SKM-1 treated with dmso at 0.1 percent for 144 hours (cell line): ENCODE results near the gene TAGLN.
"Not testable (repeated sequence)": the region's sequence is repeated elsewhere in the genome, so short reads cannot be mapped to it uniquely, and the experiment has no call there.

Experiments used
- DNase-seq: peaks from one replicate; lab custom pipeline; 2025; ENCODE audit not compliant: unreplicated experiment; lab: John Stamatoyannopoulos, UW

Gene TAGLN

GRCh38 chr11:117180661-117181585 lies 18.2 kb upstream of the TAGLN start:
- peak; percentile 82 for DNase-seq

DNA sequence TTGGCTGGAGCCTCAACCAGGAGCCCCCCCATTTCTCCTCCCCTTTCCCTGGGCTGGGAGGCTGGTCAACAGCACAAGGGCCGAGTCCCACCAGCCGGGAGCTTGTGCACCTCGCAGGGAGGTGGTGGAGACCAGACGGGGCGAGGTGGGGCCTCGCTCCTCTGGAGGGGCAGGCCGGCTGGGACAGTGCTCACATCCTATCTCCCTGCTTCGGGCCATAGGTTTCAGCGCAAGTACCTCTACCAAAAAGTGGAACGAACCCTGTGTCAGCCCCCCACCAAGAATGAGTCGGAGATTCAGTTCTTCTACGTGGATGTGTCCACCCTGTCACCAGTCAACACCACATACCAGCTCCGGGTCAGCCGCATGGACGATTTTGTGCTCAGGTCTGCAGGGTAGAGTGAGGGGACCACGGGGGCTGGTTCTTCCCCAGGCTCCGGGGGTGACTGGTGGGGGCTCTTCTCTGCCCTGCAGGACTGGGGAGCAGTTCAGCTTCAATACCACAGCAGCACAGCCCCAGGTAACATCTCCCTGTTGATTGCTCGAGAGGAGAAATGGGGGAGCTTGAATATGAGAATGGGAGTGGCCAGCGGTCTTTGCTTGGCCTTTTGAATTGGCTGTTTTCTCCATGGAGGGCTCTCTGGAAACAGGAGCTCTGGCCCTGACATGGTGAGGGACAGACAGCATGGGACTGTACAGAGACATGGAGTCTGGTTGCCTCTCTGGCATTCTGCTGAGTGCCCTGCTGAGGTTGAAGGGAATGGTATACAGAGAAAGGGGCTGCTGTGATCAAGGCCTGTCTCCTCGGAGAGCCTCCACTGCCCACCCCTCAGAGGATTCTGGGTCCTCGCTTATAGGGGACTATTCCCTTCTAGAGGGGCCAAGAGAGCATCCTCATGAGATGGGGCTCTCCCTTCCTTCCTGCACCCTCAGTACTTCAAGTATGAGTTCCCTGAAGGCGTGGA lies 17.3 kb upstream of the TAGLN start:
- DNase-seq, result no peak

GRCh38 chr11:117182551-117182935 lies 16.6 kb upstream of the TAGLN start:
- DNase-seq, result no peak

DNA sequence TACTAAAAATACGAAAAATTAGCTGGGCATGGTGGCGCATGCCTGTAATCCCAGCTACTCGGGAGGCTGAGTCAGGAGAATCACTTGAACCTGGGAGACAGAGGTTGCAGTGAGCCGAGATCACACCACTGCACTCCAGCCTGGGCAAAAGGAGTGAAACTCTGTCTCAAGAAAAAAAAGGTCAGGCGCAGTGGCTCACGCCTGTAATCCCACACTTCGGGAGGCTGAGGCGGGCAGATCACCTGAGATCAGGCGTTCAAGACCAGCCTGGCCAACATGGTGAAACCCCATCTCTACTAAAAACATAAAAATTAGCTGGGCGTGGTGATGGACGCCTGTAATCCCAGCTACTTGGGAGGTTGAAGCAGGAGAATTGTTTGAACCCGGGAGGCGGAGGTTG lies 16.0 kb upstream of the TAGLN start:
- not testable (repeated sequence) for DNase-seq

DNA sequence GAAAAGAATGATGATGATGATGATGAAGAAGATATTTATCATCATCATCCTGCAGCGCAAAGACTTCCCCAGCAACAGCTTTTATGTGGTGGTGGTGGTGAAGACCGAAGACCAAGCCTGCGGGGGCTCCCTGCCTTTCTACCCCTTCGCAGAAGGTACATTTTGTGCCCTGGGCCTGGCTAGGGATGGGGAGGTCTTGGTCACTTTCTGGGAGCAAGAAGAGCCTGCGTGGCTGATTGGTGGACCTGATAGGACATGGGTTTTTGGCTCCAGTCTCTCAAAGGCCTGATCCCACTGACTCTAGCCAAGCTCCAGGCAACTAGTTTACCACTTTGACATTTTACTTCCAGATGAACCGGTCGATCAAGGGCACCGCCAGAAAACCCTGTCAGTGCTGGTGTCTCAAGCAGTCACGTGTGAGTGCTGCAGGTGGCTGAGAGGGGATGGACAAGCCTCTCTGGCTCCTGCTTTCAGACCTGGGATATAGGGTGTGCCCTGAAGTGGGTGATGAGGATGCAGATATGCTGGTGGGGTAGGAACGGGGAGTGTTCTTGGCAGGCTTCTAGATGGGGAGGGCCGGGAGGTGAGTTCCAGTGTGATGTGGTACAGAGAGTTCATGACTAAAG lies 15.3 kb upstream of the TAGLN start:
- no peak for DNase-seq

DNA sequence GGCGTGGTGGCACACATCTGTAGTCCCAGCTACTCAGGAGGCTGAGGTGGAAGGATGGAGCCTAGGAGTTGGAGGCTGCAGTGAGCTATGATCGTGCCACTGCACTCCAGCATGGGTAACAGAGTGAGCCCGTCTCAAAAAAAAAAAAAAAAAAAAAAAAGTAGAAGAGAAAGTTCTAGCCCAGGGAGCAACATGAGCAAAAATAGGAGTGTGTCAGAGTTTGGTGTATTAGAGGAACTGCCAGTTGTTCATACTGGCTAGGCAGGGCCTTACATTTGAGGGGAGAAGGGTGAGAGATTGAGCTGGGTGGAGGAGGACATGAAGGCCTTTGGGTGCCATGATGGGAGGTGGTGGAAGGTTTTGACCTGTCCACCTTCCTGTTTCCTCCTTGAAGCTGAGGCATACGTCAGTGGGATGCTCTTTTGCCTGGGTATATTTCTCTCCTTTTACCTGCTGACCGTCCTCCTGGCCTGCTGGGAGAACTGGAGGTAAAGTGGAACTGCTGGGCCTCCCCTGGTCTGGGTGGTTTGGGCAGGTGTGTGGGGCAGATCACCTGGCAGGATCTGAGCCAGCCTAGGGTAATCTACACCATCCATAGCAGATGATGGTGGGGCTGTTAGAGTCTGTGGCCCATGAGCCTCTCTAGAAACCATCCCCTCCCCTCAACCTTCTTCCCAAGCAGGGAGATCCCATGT lies 13.3 kb upstream of the TAGLN start:
- peak; percentile 73 for DNase-seq

DNA sequence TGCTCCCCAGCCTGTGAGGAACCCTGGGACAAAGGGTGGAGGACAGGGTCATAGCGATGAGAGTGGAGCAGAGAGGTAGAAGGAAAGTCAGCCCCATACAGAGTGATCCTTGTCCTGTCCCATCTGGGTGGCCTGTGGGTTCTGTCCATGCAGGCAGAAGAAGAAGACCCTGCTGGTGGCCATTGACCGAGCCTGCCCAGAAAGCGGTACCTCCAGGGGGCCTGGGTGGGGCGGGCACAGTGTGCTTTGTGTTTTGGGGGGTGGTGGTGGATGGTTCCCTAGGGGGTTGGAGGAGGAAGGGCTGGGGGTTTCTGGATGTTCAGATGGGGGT lies 12.8 kb upstream of the TAGLN start:
- DNase-seq, result no peak

DNA sequence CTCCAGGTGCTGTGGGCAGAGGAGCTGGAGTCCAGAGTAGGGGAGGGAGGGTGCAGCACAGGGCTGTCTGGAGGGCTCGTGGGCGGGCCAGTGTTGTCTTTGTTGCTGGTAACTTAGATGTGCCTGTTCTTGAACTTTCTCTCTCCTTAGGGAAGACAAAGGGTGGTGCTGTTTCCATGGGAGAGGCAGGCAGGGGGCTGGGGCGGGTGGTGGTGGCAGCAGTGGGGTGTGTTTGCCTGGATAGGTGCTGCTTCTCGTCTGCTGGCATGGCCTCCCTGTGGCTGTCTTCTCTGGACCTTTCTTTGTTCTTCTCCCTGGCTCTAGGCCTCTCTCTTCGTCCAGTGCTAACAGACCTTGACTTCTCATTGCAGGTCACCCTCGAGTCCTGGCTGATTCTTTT lies 12.2 kb upstream of the TAGLN start:
- DNase-seq, result no peak

- no peak for DNase-seq
These were observed 11.8 kb upstream of the TAGLN start for GRCh38 chr11:117187428-117187798.

- no peak for DNase-seq
These were observed 11.2 kb upstream of the TAGLN start for GRCh38 chr11:117187799-117188481.

- no peak for DNase-seq
These were observed 10.5 kb upstream of the TAGLN start for GRCh38 chr11:117188620-117189081.

- peak; percentile 47 for DNase-seq
These were observed 9.8 kb upstream of the TAGLN start for GRCh38 chr11:117189191-117189940.

GRCh38 chr11:117189941-117190544 lies 9.1 kb upstream of the TAGLN start:
- DNase-seq, result no peak

DNA sequence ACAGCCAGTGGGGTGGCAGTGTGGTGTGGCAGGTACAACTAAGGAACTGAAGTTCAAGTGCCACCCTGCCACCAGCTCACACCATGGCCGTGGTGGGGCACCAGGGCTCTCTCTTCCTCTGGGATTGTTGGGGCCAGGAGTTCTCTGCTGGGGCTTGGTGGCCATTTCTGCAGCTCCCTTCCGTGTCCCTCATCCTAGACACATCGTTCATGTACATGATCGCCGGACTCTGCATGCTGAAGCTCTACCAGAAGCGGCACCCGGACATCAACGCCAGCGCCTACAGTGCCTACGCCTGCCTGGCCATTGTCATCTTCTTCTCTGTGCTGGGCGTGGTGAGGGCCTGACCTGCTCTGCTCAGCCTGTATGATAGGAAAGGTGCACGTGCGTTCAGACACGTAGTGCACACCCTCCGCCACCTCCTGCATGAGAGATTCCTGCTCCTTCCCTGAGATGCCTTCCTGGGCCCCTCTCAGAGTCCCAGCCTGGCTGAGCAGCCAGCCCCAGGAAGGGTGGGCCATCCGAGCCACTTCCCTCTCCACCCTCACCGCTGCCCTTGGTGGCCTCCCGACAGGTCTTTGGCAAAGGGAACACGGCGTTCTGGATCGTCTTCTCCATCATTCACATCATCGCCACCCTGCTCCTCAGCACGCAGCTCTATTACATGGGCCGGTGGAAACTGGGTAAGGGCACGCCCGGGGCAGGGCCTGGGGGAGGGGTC lies 7.3 kb upstream of the TAGLN start:
- no peak for DNase-seq

- no peak for DNase-seq
These were observed 6.7 kb upstream of the TAGLN start for GRCh38 chr11:117192401-117192875.

- DNase-seq, result no peak
These were observed 5.8 kb upstream of the TAGLN start for GRCh38 chr11:117193130-117194020.

DNA sequence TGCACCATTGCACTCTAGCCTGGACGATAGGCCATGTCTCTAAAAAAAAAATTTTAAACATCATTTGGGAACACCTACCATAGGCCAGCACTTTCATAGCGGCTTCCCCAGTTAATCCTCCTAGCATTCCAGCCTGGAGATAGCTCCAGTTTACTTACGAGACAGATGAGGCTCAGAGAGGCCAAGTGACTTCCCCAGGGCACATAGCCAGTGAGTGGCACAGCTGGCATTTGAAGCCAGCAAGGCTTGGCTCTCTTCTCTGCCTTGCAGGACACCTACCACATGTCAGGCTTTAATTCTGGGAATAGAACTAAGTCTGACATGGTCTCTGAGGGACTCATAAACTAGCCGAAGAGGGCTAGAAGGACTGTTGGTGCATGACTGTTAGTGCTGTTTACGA lies 4.9 kb upstream of the TAGLN start:
- DNase-seq, result no peak
